Endodermal cell (in vitro differentiated cells): ENCODE results near the gene FADS1. TPM values are rescaled to one million over a fixed set of nuclear protein-coding genes. Genes with fewer than 3 reads are reported as not detected.

Source experiments
- DNase-seq: peaks from one replicate; pipeline ENCODE4 v3.0.0-alpha.2; 2017
- H3K27ac ChIP-seq: 2 replicates; pipeline ENCODE4 v1.5.1; 2013; ENCODE audit warnings: mild to moderate bottlenecking, low read depth, low read length, moderate library complexity
- H3K27me3 ChIP-seq: 2 replicates; pipeline ENCODE4 v1.6.1; 2013; ENCODE audit warnings: mild to moderate bottlenecking, low read length, moderate library complexity; ENCODE audit not compliant: insufficient read depth, control insufficient read depth, poor library complexity, severe bottlenecking
- H3K36me3 ChIP-seq: 2 replicates; pipeline ENCODE4 v1.7.0; 2013; ENCODE audit warnings: mild to moderate bottlenecking, low read length, moderate library complexity; ENCODE audit not compliant: control insufficient read depth, insufficient read depth
- H3K4me1 ChIP-seq: one replicate; pipeline ENCODE4 v1.7.0; 2013; ENCODE audit warnings: low read length; ENCODE audit not compliant: control insufficient read depth, insufficient read depth
- H3K4me3 ChIP-seq: 2 replicates; pipeline ENCODE4 v1.5.1; 2013; ENCODE audit warnings: mild to moderate bottlenecking, low read length, moderate library complexity
- H3K9ac ChIP-seq: 2 replicates; pipeline ENCODE4 v1.6.1; 2013; ENCODE audit warnings: mild to moderate bottlenecking, low read length, moderate library complexity; ENCODE audit not compliant: poor library complexity, severe bottlenecking; ENCODE audit errors: extremely low read depth
- H3K9me3 ChIP-seq: 2 replicates; pipeline ENCODE4 v1.6.1; 2013; ENCODE audit warnings: mild to moderate bottlenecking, low read length, moderate library complexity; ENCODE audit not compliant: control insufficient read depth
- H3K27ac Mint-ChIP-seq: 2 replicates; pipeline ENCODE4 v1.8.0; 2020; ENCODE audit warnings: mixed read lengths
- H3K27me3 Mint-ChIP-seq: 2 replicates; pipeline ENCODE4 v1.8.0; 2021; ENCODE audit warnings: mild to moderate bottlenecking, mixed read lengths; ENCODE audit not compliant: insufficient read depth
- H3K36me3 Mint-ChIP-seq: 2 replicates; pipeline ENCODE4 v1.8.0; 2020; ENCODE audit warnings: low read depth, mixed read lengths
- H3K4me1 Mint-ChIP-seq: 2 replicates; pipeline ENCODE4 v1.8.0; 2020; ENCODE audit warnings: mixed read lengths
- H3K4me3 Mint-ChIP-seq: 2 replicates; pipeline ENCODE4 v1.8.0; 2020; ENCODE audit warnings: mild to moderate bottlenecking, moderate library complexity, mixed read lengths
- H3K9me3 Mint-ChIP-seq: 2 replicates; pipeline ENCODE4 v1.8.0; 2020; ENCODE audit warnings: mild to moderate bottlenecking, mixed read lengths
- CTCF ChIP-seq: fragments of 200-600 bp; sonication (generic); conservative IDR thresholded peaks from 2 replicates; pipeline ENCODE4 v1.5.0; 2021; ENCODE audit warnings: antibody characterized with exemption, mild to moderate bottlenecking
- WGBS, 2 experiments: methylation state at CpG; one replicate each; pipeline versions ENCODE4 v1.1.5 to v1.1.7; 2013; ENCODE audit warnings: missing lambda C conversion rate in 2 of 2, mixed read lengths in 1 of 2; ENCODE audit not compliant: insufficient coverage in 1 of 2, insufficient read length in 1 of 2; 5-methylcytosine and 5-hydroxymethylcytosine counted together
- total RNA-seq, 2 donors: library from RNA; stranded (reverse); fragmentation: NEBNext Ultra II Directional in 1 of 2; extraction: Animal tissue kit (Norgen Biotek cat#: 25700) in 1 of 2; gene quantifications; 2 replicates in 1 of 2; 3 replicates in 1 of 2; pipeline ENCODE4 v1.2.1, GENCODE V29; 2021

The FADS1 gene
- total RNA-seq, 2 donors from 2014 or later: 127 to 138 TPM

- Histone ChIP-seq H3K27me3 (no peaks in the 10 kb centered on the region), H3K36me3 (no peaks in the 10 kb centered on the region), H3K9me3 (no peaks in the 10 kb centered on the region), H3K4me3 (no peak overlapping the region), H3K4me1 (peaks cover 37% of the 10 kb centered on the region), H3K9ac (no peak overlapping the region), H3K27ac (no peak overlapping the region)
- H3K4me3 Mint-ChIP-seq: no peak overlapping the region
- TF ChIP-seq CTCF: no peak
- H3K4me1 Mint-ChIP-seq: peaks cover 37% of the 10 kb centered on the region
- DNase-seq: no peak
- H3K36me3 Mint-ChIP-seq: no peaks in the 10 kb centered on the region
- H3K27me3 Mint-ChIP-seq: peaks cover 19% of the 10 kb centered on the region
- peak overlapping the region; percentile 71 for H3K27ac Mint-ChIP-seq
- H3K9me3 Mint-ChIP-seq: no peaks in the 10 kb centered on the region
- WGBS, 2 experiments: 74 to 83% methylated on average over 7 to 9 of the region's 9 CpGs
These were observed 60.2 kb downstream of the FADS1 start for GRCh38 chr11:61756452-61757212.

GRCh38 chr11:61756147-61756451, 60.7 kb downstream of the FADS1 start:
- Mint-ChIP-seq H3K27me3 (peaks cover 24% of the 10 kb centered on the region), H3K9me3 (no peaks in the 10 kb centered on the region), H3K4me1 (peaks cover 35% of the 10 kb centered on the region), H3K27ac (peak overlapping the region; percentile 71), H3K36me3 (no peaks in the 10 kb centered on the region), H3K4me3 (no peak overlapping the region)
- 60 to 84% methylated on average over 1 to 4 of the region's 4 CpGs for WGBS, 2 experiments
- no peaks in the 10 kb centered on the region for H3K36me3 ChIP-seq
- no peaks in the 10 kb centered on the region for H3K27me3 ChIP-seq
- no peaks in the 10 kb centered on the region for H3K9me3 ChIP-seq
- H3K4me3 ChIP-seq: no peak overlapping the region
- DNase-seq: no peak
- H3K9ac ChIP-seq: no peak overlapping the region
- no peak overlapping the region for H3K27ac ChIP-seq
- peaks cover 37% of the 10 kb centered on the region for H3K4me1 ChIP-seq
- no peak for TF ChIP-seq CTCF

GRCh38 chr11:61754534-61755482, 62.0 kb downstream of the FADS1 start:
- Histone ChIP-seq H3K4me1 (peaks cover 42% of the 10 kb centered on the region), H3K9me3 (no peaks in the 10 kb centered on the region), H3K36me3 (no peaks in the 10 kb centered on the region), H3K9ac (peak overlapping the region; percentile 34), H3K27ac (no peak overlapping the region), H3K27me3 (no peaks in the 10 kb centered on the region), H3K4me3 (peak overlapping the region; percentile 84)
- Mint-ChIP-seq H3K27ac (peak overlapping the region; percentile 85), H3K4me1 (peaks cover 35% of the 10 kb centered on the region), H3K36me3 (no peaks in the 10 kb centered on the region), H3K27me3 (peaks cover 27% of the 10 kb centered on the region), H3K4me3 (peak overlapping the region; percentile 70), H3K9me3 (no peaks in the 10 kb centered on the region)
- DNase-seq: peak; percentile 76
- 80 to 89% methylated on average over 13 to 31 of the region's 31 CpGs for WGBS, 2 experiments
- TF ChIP-seq CTCF: no peak
